K562 (cell line): ENCODE results near the gene FAM120B. TPM values are rescaled to one million over a fixed set of nuclear protein-coding genes. Genes with fewer than 3 reads are reported as not detected.

ENCODE experiments used
- ATAC-seq: fragments of 200-7000 bp; cut with Tn5 transposase; 3 replicates; pipeline ENCODE4 v1.9.1; 2020; ENCODE audit warnings: moderate library complexity
- BruUV-seq: library from RNA; stranded (reverse); fragments of 400-500 nt; replicated peaks from 2 replicates; lab custom pipeline; 2021; lab: Mats Ljungman, UMichigan
- CTCF ChIA-PET: fragments of 300-600 bp; formaldehyde crosslinking; extraction: SDS; loops from one replicate; lab custom pipeline; 2021; ENCODE audit warnings: low intra/inter-chr PET ratio; lab: Yijun Ruan, JAX
- POLR2A ChIA-PET: fragments of 300-600, 350-650 bp; sonication (Branson Sonifier 250); formaldehyde crosslinking; extraction: SDS; loops from one replicate; lab custom pipeline; 2021; ENCODE audit warnings: antibody characterized with exemption, inconsistent platforms; lab: Yijun Ruan, JAX
- DNase-seq, 4 experiments: peaks; one replicate each; pipeline versions ENCODE4 v3.0.0 to v3.0.0-alpha.2; 2011 to 2018; ENCODE audit warnings: low spot score in 3 of 4, mixed read lengths in 3 of 4; ENCODE audit errors: extremely low read depth in 1 of 4
- FAIRE-seq: peaks from 2 replicates; lab custom pipeline; 2011; peaks lifted over from hg19 to GRCh38; lab: Jason Lieb, UNC
- H2AFZ ChIP-seq: 2 replicates; pipeline ENCODE4 v1.6.0; 2011; ENCODE audit warnings: low read depth, low read length, control low read depth, inconsistent platforms
- H3K27ac ChIP-seq: fragments of 200-600 bp; 3 replicates; pipeline ENCODE4 v1.8.0; 2011; ENCODE audit warnings: low read depth, mild to moderate bottlenecking, control low read depth, inconsistent platforms, low read length, moderate library complexity, mixed read lengths; ENCODE audit errors: extremely low read depth
- H3K27me3 ChIP-seq, 2 experiments: fragments of 300-600 bp in 1 of 2; 2 replicates in 1 of 2; 3 replicates in 1 of 2; pipeline versions ENCODE4 v1.6.0 to v1.8.0; 2011; ENCODE audit warnings: inconsistent platforms in 2 of 2, low read length in 2 of 2, mild to moderate bottlenecking in 1 of 2, mixed read lengths in 1 of 2, moderate library complexity in 1 of 2; ENCODE audit not compliant: control insufficient read depth in 2 of 2, insufficient read depth in 2 of 2
- H3K36me3 ChIP-seq: fragments of 300-600 bp; 3 replicates; pipeline ENCODE4 v1.8.0; 2011; ENCODE audit warnings: mild to moderate bottlenecking, low read length, inconsistent platforms; ENCODE audit not compliant: control insufficient read depth, insufficient read depth
- H3K4me1 ChIP-seq, 2 experiments: fragments of 200-600 bp in 1 of 2; replicated peaks in 1 of 2; 2 replicates in 1 of 2; 3 replicates in 1 of 2; pipeline versions ENCODE4 v1.5.1 to v1.8.0; 2011; ENCODE audit warnings: inconsistent platforms in 2 of 2, low read length in 2 of 2, mild to moderate bottlenecking in 1 of 2, mixed read lengths in 1 of 2, moderate library complexity in 1 of 2; ENCODE audit not compliant: control insufficient read depth in 2 of 2, insufficient read depth in 2 of 2
- H3K4me2 ChIP-seq: 2 replicates; pipeline ENCODE4 v1.6.1; 2011; ENCODE audit warnings: low read length, control low read depth, inconsistent platforms, mixed read lengths; ENCODE audit not compliant: insufficient read depth
- H3K4me3 ChIP-seq: fragments of 200-600 bp; sonication (generic), shearing (Covaris generic); 2 replicates; pipeline ENCODE4 v1.5.1; 2016; ENCODE audit warnings: control low read depth, inconsistent platforms
- H3K79me2 ChIP-seq: fragments of 200-600 bp; 3 replicates; pipeline ENCODE4 v1.8.0; 2011; ENCODE audit warnings: low read length, inconsistent platforms; ENCODE audit not compliant: control insufficient read depth, insufficient read depth
- H3K9ac ChIP-seq, 2 experiments: 2 replicates each; pipeline versions ENCODE4 v1.6.0 to v1.6.1; 2011; ENCODE audit warnings: low read depth in 2 of 2, low read length in 2 of 2, control low read depth in 1 of 2, inconsistent platforms in 1 of 2, mild to moderate bottlenecking in 1 of 2, mixed read lengths in 1 of 2; ENCODE audit not compliant: insufficient read depth in 1 of 2
- H3K9me1 ChIP-seq: one replicate; pipeline ENCODE4 v1.6.0; 2011; ENCODE audit warnings: inconsistent platforms, mild to moderate bottlenecking, low read length, moderate library complexity; ENCODE audit not compliant: control insufficient read depth, insufficient read depth
- H3K9me3 ChIP-seq: replicated peaks from 2 replicates; pipeline ENCODE4 v1.5.1; 2011; ENCODE audit warnings: low read depth, low read length, inconsistent platforms; ENCODE audit not compliant: control insufficient read depth, insufficient read depth
- H4K20me1 ChIP-seq: replicated peaks from 2 replicates; pipeline ENCODE4 v1.6.1; 2011; ENCODE audit warnings: low read length, inconsistent platforms, mixed read lengths; ENCODE audit not compliant: control insufficient read depth, insufficient read depth
- ERF ChIP-seq: fragments of 450-650 bp; formaldehyde crosslinking; IDR thresholded peaks from 2 replicates; pipeline ENCODE4 v1.4.0; 2020; ENCODE audit warnings: mild to moderate bottlenecking, mixed read lengths
- ETV1 ChIP-seq: fragments of 450-650 bp; conservative IDR thresholded peaks from 2 replicates; pipeline ENCODE4 v1.6.1; 2016; ENCODE audit warnings: missing genetic modification characterization, control low read depth, low read depth, missing compliant biosample characterization
- NFE2 ChIP-seq: IDR thresholded peaks from 2 replicates; pipeline ENCODE4 v1.6.1; 2014; ENCODE audit warnings: antibody characterized with exemption, low read depth
- NUFIP1 ChIP-seq: fragments of 450-650 bp; IDR thresholded peaks from 2 replicates; pipeline ENCODE4 v1.6.1; 2018; ENCODE audit not compliant: partially characterized antibody
- PYGO2 ChIP-seq: fragments of 450-650 bp; IDR thresholded peaks from 2 replicates; pipeline ENCODE4 v1.6.1; 2016; ENCODE audit warnings: mild to moderate bottlenecking, missing genetic modification characterization, moderate library complexity, missing compliant biosample characterization
- RBM17 ChIP-seq: fragments of 200-400 bp; formaldehyde crosslinking; IDR thresholded peaks from 2 replicates; pipeline ENCODE4 v1.6.1; 2017; ENCODE audit warnings: low read depth, mild to moderate bottlenecking, low read length, borderline replicate concordance
- STAG1 ChIP-seq: sonication (generic); formaldehyde crosslinking; IDR thresholded peaks from 2 replicates; pipeline ENCODE4 v1.5.0; 2020; ENCODE audit warnings: missing genetic modification reagents, borderline replicate concordance
- ZNF282 ChIP-seq: sonication (generic); formaldehyde crosslinking; IDR thresholded peaks from 2 replicates; pipeline ENCODE4 v1.8.1; 2023; ENCODE audit warnings: missing genetic modification reagents
- WGBS: fragments of 100-300 bp; shearing (Covaris generic); methylation state at CpG from one replicate; pipeline ENCODE4 v1.1.6; 2016; ENCODE audit warnings: low coverage, mixed read lengths; ENCODE audit not compliant: insufficient coverage; ENCODE audit errors: missing lambda C conversion rate; 5-methylcytosine and 5-hydroxymethylcytosine counted together
- in situ Hi-C: fragments of 300-500 bp; cut with MboI; formaldehyde crosslinking; loops from 4 replicates; pipeline ENCODE4 v1.15.0; 2018; ENCODE audit warnings: inconsistent platforms, mixed read lengths
- intact Hi-C: fragments of 100-400 bp; cut with micrococcal nuclease; formaldehyde crosslinking; loops from 2 replicates; pipeline ENCODE4 v1.14.2; 2022
- polyA plus RNA-seq, 8 experiments: library from polyadenylated mRNA; depleted of rRNA in 4 of 8; stranded (reverse) in 5 of 8; unstranded in 3 of 8; fragments of >200 nt; fragmentation: Nextera tagmentation in 2 of 8; fragmentation: Illumina TruSeq in 1 of 8; extraction: Ambion mirVana in 2 of 8; extraction: Trizol in 1 of 8; gene quantifications; 2 replicates each; pipeline versions ENCODE4 v1.2.1 to v1.2.3, GENCODE V29; 2011 to 2014; ENCODE audit warnings: inconsistent platforms in 1 of 8, missing spikeins in 1 of 8
- total RNA-seq, 7 experiments: library from RNA; depleted of rRNA in 6 of 7; stranded (reverse); fragments of >200 nt in 6 of 7; fragmentation: Illumina TruSeq in 2 of 7; extraction: Trizol in 2 of 7; gene quantifications; 2 replicates each; pipeline versions ENCODE4 v1.2.1 to v1.2.3, GENCODE V29; 2011 to 2021; ENCODE audit warnings: low replicate concordance in 1 of 7
- TF ChIP-seq, protein P1 (sequence below): fragments of 200-600 bp; sonication (generic); IDR thresholded peaks from one replicate; pipeline ENCODE4 v1.6.1; 2012; ENCODE audit warnings: mild to moderate bottlenecking, low read depth, low read length, inconsistent platforms

The FAM120B gene
- total and polyA plus RNA-seq, 9 of the 15 experiments (the other 6 are each of a cell fraction or from before 2014, with no cell fraction given): 3.5 to 22.6 (median 14.7) TPM

DNA sequence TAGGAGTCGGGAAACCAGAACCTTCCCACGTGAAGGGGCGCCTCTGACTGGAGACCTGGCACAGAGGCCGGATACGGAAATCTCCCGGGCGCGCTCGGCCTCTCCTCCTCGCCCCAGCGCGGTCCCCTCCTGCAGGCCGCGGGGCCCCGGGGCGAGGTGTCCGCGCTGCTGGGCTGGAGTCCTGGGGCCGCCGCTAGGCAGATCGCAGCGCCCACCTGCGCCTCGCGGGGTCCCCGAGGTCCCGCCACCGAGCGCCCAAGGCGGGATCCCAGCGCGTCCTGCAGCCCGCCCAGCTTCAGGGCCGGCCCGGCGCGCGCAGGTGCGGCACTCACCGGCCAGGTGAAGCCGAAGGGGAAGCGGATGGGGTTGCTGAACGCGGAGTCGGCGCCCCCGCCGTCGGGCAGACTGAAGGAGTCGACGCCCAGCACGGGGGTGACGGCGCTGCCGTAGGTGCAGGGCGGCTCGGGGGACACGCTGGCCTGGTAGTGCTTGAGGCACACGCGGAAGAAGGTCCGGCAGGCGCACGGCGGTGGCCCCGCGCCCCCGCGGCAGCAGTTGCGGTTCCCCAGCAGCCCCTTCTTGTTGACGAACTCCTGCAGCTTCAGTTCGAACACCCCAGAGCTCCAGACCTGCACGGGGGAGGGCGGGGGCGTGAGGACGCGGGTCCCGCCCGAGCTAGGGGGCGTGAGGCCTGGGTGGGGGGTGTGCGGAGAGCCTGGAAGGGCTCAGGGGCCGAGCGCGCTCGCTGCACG is 17.2 kb upstream of the FAM120B start:
- intact Hi-C loops: no loop called here
- ATAC-seq (no peak), DNase-seq (no peak), FAIRE-seq (no peak)
- H4K20me1 ChIP-seq: peaks cover 19% of the 10 kb centered on the region
- no peaks in the 10 kb centered on the region for H3K9me1 ChIP-seq
- in situ Hi-C loops: no loop called here
- no peak overlapping the region for H3K4me3 ChIP-seq
- H3K4me2 ChIP-seq: no peak overlapping the region
- no peak overlapping the region for H3K27ac ChIP-seq
- CTCF ChIA-PET: no interaction called here
- POLR2A ChIA-PET: no interaction called here
- no peaks in the 10 kb centered on the region for H3K79me2 ChIP-seq
- no peaks in the 10 kb centered on the region for H3K9me3 ChIP-seq
- peaks cover 63 to 93% of the 10 kb centered on the region in 2 experiments for H3K27me3 ChIP-seq
- H3K36me3 ChIP-seq: no peaks in the 10 kb centered on the region
- 49% methylated on average over 50 of the region's 85 CpGs for WGBS
- H3K9ac ChIP-seq: no peak overlapping the region
- no peak overlapping the region for H2AFZ ChIP-seq
- H3K4me1 ChIP-seq: peaks cover 0 to 39% of the 10 kb centered on the region in 2 experiments; a peak in 3 of 5 replicates
- BruUV-seq: no TSS peak
- TF ChIP-seq NUFIP1: no peak
- TF ChIP-seq ETV1 (tag): no peak
- TF ChIP-seq PYGO2: no peak
- TF ChIP-seq, protein P1, sequence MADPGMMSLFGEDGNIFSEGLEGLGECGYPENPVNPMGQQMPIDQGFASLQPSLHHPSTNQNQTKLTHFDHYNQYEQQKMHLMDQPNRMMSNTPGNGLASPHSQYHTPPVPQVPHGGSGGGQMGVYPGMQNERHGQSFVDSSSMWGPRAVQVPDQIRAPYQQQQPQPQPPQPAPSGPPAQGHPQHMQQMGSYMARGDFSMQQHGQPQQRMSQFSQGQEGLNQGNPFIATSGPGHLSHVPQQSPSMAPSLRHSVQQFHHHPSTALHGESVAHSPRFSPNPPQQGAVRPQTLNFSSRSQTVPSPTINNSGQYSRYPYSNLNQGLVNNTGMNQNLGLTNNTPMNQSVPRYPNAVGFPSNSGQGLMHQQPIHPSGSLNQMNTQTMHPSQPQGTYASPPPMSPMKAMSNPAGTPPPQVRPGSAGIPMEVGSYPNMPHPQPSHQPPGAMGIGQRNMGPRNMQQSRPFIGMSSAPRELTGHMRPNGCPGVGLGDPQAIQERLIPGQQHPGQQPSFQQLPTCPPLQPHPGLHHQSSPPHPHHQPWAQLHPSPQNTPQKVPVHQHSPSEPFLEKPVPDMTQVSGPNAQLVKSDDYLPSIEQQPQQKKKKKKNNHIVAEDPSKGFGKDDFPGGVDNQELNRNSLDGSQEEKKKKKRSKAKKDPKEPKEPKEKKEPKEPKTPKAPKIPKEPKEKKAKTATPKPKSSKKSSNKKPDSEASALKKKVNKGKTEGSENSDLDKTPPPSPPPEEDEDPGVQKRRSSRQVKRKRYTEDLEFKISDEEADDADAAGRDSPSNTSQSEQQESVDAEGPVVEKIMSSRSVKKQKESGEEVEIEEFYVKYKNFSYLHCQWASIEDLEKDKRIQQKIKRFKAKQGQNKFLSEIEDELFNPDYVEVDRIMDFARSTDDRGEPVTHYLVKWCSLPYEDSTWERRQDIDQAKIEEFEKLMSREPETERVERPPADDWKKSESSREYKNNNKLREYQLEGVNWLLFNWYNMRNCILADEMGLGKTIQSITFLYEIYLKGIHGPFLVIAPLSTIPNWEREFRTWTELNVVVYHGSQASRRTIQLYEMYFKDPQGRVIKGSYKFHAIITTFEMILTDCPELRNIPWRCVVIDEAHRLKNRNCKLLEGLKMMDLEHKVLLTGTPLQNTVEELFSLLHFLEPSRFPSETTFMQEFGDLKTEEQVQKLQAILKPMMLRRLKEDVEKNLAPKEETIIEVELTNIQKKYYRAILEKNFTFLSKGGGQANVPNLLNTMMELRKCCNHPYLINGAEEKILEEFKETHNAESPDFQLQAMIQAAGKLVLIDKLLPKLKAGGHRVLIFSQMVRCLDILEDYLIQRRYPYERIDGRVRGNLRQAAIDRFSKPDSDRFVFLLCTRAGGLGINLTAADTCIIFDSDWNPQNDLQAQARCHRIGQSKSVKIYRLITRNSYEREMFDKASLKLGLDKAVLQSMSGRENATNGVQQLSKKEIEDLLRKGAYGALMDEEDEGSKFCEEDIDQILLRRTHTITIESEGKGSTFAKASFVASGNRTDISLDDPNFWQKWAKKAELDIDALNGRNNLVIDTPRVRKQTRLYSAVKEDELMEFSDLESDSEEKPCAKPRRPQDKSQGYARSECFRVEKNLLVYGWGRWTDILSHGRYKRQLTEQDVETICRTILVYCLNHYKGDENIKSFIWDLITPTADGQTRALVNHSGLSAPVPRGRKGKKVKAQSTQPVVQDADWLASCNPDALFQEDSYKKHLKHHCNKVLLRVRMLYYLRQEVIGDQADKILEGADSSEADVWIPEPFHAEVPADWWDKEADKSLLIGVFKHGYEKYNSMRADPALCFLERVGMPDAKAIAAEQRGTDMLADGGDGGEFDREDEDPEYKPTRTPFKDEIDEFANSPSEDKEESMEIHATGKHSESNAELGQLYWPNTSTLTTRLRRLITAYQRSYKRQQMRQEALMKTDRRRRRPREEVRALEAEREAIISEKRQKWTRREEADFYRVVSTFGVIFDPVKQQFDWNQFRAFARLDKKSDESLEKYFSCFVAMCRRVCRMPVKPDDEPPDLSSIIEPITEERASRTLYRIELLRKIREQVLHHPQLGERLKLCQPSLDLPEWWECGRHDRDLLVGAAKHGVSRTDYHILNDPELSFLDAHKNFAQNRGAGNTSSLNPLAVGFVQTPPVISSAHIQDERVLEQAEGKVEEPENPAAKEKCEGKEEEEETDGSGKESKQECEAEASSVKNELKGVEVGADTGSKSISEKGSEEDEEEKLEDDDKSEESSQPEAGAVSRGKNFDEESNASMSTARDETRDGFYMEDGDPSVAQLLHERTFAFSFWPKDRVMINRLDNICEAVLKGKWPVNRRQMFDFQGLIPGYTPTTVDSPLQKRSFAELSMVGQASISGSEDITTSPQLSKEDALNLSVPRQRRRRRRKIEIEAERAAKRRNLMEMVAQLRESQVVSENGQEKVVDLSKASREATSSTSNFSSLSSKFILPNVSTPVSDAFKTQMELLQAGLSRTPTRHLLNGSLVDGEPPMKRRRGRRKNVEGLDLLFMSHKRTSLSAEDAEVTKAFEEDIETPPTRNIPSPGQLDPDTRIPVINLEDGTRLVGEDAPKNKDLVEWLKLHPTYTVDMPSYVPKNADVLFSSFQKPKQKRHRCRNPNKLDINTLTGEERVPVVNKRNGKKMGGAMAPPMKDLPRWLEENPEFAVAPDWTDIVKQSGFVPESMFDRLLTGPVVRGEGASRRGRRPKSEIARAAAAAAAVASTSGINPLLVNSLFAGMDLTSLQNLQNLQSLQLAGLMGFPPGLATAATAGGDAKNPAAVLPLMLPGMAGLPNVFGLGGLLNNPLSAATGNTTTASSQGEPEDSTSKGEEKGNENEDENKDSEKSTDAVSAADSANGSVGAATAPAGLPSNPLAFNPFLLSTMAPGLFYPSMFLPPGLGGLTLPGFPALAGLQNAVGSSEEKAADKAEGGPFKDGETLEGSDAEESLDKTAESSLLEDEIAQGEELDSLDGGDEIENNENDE: no peak
- TF ChIP-seq STAG1 (CRISPR knock-in tag): no peak
- TF ChIP-seq RBM17: no peak
- TF ChIP-seq ERF (CRISPR knock-in tag): no peak
- TF ChIP-seq NFE2: no peak
- no peak for TF ChIP-seq ZNF282
